Activated effector memory CD4-positive, alpha-beta T cell treated with Interleukin-2 at 50 U/mL for 16 hours (primary cell): ENCODE measurements around the gene MYOG.

ENCODE experiments used
- DNase-seq: peaks from one replicate; pipeline ENCODE4 v3.0.0-alpha.2; 2020

Gene MYOG

DNA sequence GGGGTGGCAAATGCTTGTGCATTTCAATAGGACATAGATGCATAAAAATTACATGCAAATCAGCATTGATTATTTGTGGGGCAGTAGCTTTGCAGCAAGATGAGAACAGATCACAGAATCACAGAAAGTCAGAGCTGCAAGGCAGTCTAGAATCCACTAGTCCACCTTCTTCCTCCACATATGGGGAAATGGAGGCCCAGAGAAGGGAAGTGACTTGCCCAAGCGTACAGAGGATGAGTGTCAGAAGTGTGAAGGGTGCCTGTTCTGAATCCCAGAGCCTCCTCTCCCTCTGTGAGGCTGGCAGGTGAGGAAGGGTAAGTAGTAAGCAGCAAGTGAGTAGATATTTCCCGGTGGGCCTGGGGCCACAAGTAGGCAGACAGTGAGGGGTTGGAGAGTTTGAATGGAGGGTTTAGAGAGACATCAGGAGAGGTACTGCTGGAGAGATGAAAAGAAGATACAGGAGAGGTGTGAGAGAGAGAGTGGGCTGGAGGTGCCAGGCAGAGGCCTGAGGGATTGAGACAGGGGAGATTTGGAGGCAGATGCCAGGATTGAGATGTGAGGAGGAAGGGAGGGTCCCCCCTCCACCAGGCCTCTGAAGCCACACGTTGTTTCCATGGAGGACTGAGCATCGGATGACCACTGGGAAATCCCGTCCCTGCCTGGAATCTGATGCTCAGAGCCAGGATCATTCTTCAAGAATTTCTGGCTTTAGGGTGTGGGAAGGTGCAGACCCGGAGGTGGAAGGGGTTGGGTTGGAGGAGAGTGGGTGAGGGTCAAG, 4.8 kb upstream of the MYOG start:
- DNase-seq = no peak

DNA sequence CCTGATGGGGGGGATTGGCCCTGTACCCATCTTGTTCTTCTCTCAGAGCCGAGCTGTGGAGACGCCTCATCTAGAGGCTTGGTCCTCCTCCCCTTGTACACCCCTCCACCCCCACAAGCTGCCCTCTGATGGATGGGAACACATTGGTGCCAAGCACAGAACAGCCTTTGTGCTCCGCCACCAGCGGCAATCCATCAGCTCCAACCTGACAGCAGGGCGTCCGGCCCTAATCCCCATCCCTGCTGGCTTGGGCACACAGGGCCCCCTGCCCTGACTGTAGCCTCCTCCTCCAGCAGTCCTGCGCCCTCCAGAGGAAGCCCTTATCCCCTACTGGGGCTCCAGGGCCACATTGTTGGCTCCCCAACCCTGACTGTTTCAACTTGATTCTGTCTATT, 3.8 kb upstream of the MYOG start:
- DNase-seq = no peak

DNA sequence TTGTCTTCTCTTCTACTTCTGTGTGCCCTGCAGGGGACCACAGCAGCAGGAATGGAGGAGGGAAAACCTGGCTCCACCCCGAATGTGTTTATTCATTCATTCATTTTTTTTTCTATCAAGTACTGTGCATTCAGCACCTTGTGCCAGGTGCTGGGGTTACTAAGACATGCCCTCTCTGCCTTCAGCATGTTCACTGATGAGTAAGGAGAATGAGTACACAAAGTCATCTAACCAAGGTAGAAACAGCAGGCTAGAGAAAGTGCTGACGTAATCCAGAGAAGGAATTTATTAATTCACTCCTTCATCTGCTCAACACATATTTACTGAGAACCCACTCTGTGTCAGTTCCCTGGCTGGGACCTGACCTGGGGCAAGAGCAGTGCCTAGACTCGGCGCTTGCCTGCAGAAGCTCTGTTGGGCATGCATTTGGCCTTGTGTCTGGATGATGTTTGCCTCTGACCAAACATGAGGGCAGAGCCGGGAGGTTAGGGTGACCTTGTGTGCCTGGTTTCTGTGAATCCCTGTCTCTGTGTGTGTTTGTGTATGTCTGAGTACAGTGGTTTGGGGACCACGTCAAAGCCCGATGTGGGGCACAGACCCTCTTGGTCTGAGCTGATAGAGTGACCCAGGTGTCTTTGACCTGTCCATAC, 3.3 kb upstream of the MYOG start:
- no peak for DNase-seq

DNA sequence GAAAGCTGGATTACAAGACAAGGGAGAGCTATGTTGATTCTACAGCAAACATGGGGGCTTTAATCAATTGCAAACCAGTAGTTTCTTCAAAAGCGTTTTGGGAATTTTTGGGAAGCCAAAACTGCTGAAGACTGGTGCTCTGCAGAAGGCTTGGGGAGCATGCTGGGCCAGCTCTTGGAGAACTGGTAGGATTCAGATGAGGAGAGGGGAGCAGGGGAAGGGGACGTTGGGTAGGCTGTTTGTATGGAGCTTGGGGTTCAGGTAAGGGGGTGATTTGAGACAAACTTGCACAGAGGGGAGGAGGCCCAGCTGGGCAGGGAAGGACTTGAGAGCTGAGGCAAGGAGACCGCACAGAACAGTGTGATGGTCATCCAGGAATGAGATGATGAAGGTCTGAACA, 2.6 kb upstream of the MYOG start:
- DNase-seq = no peak

DNA sequence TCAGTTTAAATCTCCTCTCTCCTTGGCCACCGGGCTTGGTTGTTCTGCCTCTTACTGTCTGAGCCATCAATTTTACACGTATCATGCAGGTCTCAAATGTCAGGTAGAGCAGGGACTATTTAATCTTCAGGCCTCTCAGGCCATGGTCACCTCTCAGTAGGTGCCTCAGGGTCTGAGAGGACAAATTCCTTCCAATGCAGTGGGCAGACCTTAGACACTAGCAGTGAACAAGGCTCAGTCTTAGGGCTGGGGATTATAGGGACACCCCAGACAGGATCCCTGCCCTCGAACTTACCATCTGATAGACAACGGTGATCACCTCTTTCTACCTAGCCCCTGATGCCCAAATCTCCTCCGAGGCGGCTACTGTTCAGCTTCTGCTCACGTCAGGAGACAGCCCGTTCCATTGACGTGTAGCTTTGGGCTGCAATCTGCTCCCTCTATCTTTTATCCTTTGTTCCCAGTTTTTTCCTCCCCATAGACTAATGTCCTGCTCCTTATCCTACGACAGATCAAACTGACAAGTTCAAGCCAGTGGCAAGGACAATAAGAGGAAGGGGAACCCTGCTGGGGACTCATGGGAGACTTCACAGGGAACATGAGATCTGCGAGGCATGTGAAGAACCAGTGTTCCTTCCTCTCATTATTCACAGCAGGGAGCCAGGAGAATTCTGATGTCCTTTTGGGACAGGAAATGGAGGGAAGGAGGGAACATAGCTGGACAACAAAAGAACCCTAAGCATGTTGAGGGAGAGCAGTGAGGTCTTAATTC, 1.4 kb upstream of the MYOG start:
- no peak for DNase-seq

DNA sequence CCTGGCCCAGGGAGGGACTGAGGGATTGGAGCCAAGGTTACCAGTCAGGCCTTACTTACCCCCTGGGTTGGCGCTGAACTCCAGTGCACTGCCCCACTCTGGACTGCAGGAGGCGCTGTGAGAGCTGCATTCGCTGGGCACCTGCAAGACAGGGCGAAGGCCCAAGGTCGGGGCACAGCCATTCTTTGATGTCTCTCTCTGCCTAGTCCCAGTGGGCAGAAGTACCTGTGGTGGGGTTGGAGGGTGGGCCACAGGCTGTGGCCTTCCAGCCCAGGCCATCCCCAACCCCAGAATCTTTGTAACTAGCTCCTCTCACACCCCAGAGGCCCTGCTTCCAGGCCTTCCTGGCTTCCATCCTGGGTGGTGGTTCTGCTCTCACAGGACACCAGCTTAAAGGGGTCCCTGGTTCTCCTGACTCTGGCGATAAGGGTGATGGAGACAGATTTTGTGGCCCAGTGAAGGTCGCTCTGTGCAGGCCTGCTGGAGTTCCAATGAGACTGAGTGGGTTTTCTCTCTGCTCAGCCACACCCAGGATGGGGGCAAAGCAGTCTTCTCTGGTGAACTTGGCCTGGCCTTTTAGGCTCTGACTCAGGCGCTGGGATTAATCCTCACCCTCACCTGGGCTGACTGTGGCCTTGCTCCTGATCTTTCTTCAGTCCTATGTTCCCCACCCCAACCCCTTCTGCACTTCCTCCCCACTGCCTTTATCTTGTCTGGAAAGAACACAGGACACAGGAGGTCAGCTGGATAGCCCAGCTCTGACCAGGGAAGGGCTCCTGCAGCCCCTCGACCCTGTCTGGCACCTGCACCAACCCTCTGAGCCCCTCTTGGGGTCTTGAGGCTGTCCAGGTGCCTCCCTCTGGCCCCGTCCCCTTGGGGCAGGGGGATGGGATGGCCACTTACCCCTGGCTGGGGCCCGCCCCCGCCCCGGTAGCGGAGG, 954 bp downstream of the MYOG start:
- no peak for DNase-seq

DNA sequence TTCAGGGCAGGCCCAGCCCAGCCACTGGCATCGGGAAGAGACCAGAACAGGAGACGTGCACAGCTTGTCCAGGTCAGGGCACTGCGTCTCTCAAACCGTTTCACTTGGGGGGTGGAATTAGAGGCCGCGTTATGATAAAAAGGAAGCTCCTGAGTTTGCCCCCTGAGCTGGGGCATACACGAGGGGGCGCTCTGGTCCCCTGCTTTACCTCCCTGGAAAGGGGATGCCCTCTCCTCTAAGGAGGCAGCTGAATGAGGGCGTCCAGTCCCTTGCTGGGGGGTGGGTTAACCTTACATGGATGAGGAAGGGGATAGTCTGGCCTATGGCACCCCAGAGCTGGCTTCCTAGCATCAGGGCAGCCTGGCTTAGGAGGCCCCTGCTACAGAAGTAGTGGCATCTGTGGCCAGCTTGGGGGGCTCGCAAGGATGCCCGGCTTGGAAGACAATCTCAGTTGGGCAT, 2.3 kb downstream of the MYOG start:
- DNase-seq = no peak

DNA sequence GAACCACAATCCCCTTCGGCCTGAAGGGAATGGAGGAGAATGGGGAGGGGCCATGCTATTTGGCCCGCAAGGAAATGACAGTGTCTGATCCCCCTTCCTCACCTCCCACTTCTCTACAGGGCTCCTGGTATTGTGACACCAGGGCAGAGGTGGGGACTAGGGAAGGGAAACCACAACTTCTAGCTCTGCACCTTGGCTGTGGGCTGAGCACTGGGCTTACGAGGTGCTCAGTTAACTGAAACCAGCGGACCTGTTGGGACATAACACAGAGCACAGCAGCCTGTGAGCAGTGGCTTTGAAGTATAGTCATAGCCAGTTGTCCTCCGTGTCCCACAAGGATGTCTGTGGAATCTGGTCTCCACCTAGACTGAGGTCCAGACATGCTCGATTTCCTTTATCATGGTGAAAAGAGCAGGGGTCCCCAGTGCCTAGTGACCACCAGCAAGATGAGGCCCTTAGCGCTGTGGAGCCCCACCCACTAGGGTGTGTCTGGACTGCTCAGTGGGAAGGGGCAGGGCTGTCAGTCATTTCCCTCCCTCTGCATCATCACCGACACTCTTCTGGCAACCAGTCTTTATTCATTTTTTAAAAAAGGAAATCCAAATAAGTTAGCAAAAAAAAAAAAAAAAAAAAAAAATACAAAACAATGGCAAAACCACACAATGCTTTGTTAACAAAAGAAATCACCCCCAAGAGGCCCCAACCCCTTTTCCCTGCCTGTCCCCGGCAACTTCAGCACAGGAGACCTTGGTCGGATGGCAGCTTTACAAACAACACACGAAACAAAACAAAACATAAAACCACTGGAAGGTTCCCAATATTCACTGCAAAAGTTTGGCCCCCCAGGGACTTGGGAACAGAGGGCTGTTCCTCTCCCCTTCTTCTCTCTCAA, 3.0 kb downstream of the MYOG start:
- DNase-seq = no peak

DNA sequence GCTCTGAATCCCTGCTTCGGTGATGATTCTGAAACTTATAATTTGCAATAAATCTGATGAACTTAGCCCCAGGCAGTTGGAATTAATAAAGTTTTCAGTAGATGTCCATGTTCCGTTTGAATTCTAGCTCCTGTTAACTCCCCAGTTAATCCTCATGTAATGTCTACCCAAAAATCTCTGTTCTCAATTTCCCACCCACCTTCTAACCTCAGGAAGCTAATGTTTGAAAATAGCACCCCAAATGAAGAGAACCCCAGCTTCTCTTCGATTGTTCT, 3.6 kb downstream of the MYOG start:
- DNase-seq = no peak

DNA sequence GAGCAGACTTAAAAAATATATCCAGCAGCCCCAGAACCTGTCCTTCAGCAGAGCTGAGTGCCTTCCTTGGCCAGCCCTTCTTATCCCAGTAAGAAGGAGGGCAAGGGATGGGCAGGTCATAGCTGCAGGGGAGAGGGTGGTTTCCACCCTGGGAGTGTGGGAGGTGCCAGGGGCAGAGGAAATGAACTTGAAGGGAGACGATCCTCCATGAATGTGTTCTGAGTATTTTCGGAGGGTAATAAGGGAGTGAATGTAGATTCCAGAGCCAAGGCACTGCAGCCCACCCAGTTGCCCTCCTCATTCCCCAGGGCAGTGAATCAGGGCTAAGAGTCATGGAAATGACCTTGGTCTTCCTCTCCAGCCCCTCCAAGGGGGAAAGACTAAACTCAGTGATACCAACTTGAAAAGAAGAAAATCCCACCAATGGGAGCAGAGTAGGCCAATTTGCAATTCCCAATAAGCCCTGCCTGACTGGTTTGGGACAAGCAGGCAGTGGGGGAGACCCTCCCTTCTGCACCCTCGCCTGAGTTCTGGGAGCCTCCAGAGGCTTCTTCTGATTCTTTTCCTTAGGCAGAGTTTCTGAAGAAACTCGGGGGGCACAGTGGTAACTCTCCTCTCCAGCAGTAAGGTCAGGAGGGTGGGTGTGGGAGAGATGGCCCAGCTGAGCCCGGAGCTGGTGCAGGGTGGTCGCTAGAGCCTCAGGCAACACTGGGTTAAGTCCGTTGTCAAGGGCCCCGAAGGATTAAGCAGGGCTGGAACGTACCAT, 4.2 kb downstream of the MYOG start:
- DNase-seq = no peak

DNA sequence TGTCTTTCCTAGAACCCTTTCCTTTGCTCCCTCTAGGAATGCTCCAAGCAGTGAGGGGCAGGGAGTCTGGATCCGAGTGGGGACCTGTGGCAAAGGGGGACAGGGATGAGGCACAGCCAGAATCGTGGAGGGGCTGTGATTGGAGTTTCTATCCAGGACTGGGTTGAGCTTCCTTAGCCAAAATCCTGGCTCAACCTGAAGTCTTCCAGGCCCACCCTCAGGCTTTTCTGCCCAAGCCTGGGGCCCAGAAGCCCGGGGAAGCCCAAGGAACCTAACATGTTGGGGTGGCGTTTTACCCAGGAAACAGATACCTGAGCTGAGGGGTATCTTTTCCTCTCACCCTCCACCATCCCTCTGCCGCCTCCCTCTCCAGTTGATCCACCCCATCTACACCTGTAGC, 5.4 kb downstream of the MYOG start:
- DNase-seq = no peak

DNA sequence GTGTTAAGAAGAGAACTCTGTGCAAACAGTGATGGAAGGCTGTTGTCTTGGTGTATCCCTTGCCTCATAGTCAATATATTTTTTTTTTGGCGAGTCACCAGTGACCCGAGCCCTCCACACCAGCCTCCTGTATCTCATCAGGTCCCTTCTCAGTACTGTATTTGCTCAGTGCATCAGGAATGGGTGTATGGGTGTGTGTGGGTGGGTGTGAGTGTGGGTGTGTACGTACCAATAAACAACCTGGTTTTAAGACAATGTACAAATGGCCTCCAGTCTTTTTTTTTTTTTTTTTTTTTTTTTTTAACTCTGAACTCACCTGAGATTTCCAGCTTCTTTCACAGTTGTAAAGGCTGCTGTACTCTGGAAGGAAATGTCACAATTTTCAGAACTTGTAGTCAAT, 7.3 kb downstream of the MYOG start:
- no peak for DNase-seq

DNA sequence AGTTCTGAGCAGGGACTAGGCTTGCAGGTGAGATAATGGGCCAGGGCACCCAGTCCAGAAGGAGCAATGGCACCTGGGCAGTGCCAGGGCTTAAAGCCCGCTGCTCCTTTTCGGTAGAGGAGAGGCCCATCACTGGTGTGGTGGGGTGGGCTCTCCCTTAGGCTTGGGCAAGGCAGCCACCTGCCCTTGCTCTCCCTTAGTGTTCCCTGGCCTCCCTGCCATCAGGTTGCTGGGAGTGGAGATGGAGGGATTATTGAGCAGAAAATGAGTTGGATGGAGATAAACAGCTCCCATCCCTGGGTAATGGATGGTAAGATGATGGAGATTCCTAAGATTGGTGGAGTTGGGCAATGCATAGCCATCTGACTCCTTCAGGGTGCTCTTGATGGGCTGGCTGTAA, 7.9 kb downstream of the MYOG start:
- no peak for DNase-seq

DNA sequence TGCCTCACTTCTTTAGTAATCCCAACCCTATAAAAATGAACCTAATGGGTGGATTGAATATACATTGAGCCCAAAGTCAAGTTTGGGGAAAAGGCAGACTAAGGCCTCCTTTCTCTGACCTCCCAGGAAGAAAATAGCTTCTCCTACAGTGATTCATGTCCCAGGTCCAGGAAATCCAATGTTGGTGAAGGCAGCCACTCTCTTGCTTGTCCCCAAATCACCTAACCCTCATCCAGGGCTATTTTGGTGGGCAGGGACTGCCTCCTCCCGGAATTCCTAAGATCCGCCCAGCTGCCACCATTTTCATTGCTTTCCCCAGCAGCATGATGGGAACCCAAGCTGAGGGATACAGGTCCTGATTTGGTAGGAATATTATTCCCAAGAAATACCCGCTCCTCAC, 8.4 kb downstream of the MYOG start:
- DNase-seq = no peak

DNA sequence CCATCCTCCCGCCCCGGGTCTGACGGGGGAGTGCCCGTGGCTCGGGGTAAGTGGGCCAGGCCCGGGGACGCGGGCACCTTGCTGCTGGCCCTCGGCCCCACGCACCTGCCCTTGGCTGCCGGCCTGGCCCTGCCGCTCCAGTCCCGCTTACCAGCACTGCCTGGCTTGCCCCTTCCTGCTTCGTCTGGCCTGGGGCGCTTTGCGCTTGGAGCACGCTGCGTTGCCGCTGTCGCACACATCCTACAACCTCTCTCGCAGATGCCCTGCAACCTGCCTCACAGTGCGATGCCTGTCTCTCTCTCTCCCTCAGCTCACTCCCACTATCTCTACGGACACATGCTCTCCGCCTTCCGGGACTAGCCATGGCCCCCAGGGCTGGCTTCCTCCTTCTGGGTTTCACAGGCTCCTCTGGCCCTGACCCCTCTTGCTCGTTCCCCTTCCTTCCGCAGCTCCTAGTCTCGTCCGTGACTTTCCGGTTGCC, 9.7 kb downstream of the MYOG start:
- no peak for DNase-seq

DNA sequence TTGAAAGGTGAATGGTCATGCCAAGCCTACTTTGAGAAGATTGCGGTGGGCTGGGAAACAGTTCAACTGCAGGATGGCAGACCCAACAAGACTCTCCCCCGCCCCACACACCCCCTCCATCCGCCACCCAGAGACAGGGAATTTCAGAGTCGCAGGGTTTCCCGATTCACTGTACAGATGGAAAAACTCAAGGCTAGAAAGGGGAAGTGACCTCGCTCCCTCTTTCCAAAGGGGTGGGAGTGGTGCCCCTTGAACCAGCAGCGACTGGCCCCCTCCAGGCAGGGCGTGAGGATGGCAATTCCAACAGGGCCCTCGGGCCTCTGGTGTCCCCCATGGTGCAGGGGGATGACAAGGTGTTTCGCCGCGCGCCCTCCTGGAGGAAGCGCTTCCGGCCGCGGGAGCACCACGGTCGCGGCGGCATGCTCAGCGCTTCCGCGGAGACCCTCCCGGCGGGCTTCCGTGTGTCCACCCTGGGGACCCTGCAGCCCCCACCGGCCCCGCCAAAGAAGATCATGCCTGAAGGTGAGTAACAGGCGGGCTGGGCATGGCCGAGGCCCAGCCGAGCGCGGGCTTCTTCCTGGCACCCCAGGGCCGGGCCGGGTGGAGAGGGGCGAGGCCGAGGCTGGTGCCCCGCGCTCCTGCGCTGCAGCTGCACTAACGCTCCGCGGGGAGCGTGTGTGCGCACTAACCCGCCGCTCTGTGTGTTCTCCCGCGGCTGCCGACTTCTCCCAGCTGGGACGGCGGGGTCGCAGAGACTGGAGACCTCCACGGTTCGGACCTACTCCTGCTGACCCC, 10.4 kb downstream of the MYOG start:
- no peak for DNase-seq

DNA sequence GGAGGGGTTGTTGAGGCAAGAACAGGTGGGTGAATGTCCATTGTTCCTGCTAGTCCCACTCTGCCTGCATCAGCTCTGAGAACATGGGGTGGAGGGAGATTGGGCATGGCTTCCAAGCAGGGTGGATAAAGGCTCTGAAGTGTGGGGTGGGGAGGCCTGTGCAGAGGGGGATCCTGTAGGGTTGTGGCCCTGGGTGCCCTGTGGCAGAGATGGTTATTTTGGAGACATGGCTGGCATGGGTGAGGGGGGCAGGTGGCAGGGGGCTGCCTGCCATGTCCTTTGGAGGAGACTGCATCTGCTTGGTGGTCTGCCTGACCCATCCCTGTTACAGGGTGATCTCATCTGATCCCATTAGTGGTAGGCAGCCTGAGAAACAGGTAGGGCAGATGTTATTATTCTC, 11.2 kb downstream of the MYOG start:
- DNase-seq = no peak

DNA sequence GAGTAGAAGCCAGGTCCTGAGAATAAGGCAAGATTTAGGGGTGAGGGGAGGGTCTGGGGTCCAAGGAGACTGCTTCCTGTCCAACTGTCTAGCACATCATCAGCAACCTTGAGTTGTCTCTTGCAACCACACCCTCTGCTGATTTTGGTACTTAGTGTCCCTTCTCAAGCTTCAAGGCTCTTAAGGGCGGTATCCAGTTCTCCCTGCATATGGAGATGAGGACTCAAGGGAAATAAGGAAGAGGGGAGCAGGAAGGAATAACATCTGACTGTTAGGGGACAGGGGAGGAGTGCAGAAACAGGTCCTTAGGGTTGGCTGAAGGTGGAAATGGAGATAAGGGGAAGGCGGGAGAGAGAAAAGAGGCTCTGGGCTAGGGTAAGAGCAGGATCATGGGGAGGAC, 12.3 kb downstream of the MYOG start:
- DNase-seq = no peak

DNA sequence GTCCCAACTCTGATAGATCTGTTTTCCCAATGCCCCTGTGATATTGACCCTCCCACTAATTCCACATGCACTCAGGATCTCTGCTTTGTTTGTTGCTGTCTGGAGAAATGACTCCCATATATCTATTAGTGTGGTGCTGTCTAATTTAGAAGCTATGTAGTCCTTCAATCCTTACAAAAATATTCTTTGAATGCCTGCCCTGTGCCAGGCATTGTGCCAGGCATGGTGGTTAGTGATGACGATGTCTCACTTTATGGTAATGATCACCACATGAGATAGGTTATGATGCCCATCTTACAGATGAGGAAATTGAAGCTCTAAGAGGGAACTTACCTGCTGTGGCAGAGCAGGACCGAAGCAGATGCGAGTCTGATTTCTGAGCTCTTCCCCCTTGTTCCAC, 12.9 kb downstream of the MYOG start:
- no peak for DNase-seq

DNA sequence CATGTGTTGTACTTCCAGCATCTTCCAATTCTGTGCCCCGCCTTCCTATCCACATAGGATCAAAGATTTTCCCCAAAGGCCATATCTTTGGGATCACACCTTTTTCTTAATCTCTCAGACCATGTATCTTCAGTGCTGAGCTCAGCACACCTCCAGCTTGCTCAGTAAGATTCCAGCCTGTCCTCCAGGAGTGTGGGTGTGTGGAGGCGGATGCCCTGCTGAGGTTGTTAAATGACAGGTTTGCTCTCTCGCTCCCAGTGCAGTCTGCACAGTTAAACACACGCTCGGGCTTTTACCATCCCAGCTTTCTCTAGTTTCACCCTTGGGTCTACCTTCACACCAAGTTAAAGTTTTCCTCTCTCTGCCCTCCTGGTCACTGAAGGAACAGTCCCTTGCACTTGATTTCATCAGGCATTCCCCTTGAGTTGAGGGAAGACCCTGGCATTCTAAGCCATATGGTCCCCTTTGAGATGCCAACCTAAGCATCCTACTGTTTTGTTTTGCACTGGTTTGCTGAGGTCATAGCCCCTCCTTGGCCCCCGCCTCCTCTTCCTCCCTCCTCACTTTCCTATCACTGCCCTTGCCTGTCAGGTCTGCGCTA, 13.7 kb downstream of the MYOG start:
- no peak for DNase-seq
